H1 (cell line): ENCODE measurements around the gene SLC39A11. TPM values are rescaled to one million over a fixed set of nuclear protein-coding genes. Genes with fewer than 3 reads are reported as not detected.

ENCODE experiments used
- ATF3 ChIP-seq: IDR thresholded peaks from 2 replicates; pipeline ENCODE4 v1.6.1; 2011; ENCODE audit warnings: low read depth, mild to moderate bottlenecking, low read length; ENCODE audit not compliant: insufficient read depth
- HDAC6 ChIP-seq: IDR thresholded peaks from one replicate; pipeline ENCODE4 v1.7.1; 2012; ENCODE audit warnings: low read depth, mild to moderate bottlenecking, inconsistent platforms, low read length, moderate library complexity
- polyA plus RNA-seq, 7 experiments: library from polyadenylated mRNA; depleted of rRNA in 3 of 7; stranded (reverse) in 5 of 7; unstranded in 2 of 7; fragments of >200 nt in 5 of 7; fragments of 200-250 nt in 2 of 7; gene quantifications; 1 replicate in 5 of 7; 2 replicates in 1 of 7; 4 replicates in 1 of 7; pipeline versions ENCODE4 v1.2.1 to v1.2.3, GENCODE V29; 2011 to 2013; ENCODE audit warnings: missing spikeins in 2 of 7, mixed read lengths in 2 of 7
- total RNA-seq: library from RNA; stranded (reverse); fragmentation: NEBNext Ultra II Directional; extraction: Animal tissue kit (Norgen Biotek cat#: 25700); gene quantifications from 2 replicates; pipeline ENCODE4 v1.2.1, GENCODE V29; 2021

The SLC39A11 gene
- total and polyA plus RNA-seq, 2 of the 8 experiments (the other 6 are each of a cell fraction or from before 2014, with no cell fraction given): 12.2 to 19.6 TPM

DNA sequence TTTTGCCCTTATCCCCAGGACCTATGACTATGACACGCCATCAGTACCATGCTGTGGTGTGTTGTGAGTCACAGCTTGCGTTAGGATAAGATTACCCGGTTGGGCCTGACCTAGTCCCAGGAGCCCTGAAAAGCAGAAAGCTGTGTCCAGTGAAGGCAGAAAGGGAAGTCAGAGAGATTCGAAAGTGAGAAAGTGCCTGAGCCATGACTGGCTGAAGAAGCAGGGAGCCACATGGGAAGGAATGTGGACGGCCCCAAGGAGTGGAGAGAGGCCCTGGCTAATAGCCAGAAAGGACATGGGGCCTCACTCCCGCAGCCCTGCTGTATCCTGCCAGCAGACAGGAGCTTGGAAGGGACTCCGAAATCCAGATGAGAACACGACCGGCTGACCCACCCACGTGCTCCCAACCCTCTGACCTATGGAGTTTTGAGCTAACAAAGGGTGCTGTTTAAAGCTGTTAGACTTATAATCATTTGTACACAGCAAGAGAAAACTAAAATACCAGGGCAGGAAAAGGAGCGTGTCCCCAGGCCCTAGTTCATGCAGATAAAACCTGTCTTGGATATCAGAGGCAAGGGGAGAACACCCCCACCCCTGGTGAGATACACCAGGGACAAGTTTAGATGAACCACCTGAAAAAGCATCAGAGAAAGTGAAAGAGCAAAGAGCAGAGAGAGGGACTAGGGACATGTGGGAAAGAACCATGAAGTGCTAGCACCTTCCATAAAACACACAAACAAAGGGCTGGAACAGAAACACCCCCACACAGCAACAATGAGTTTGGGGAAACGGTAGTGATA, 115.3 kb downstream of the SLC39A11 start (continued):
- no peak for TF ChIP-seq ATF3
- no peak for TF ChIP-seq HDAC6
